MM.1S (cell line): ENCODE measurements around the gene PSMD12.
"Not testable (repeated sequence)": the region's sequence is repeated elsewhere in the genome, so short reads cannot be mapped to it uniquely, and the experiment has no call there.

Source experiments
- CTCF ChIP-seq: fragments of 300-600 bp; sonication (generic); IDR thresholded peaks from 2 replicates; pipeline ENCODE4 v1.5.1; 2016; ENCODE audit warnings: antibody characterized with exemption, low read length, mixed read lengths
- EZH2 ChIP-seq: fragments of 300-600 bp; sonication (generic); optimal IDR thresholded peaks from 2 replicates; pipeline ENCODE3; 2017; ENCODE audit warnings: low read depth, mild to moderate bottlenecking, antibody characterized with exemption, low read length, mixed read lengths
- EZH2phosphoT487 ChIP-seq: fragments of 300-600 bp; sonication (generic); IDR thresholded peaks from 2 replicates; pipeline ENCODE4 v1.6.1; 2018; ENCODE audit warnings: antibody characterized with exemption, low read length

- not testable (repeated sequence) for TF ChIP-seq CTCF, EZH2, EZH2phosphoT487
Measured at GRCh38 chr17:67331381-67332161, 34.8 kb downstream of the PSMD12 start.
